Activated CD8-positive, alpha-beta T cell treated with anti-CD3 and anti-CD28 coated beads for 36 hours (primary cell): ENCODE data around the gene DNASE1L2. TPM values are rescaled to one million over a fixed set of nuclear protein-coding genes. Genes with fewer than 3 reads are reported as not detected.

ENCODE experiments used
- ATAC-seq: fragments of 200-7000 bp; cut with Tn5 transposase; one replicate; pipeline ENCODE4 v1.10.0; 2021; ENCODE audit warnings: mild to moderate bottlenecking, moderate library complexity
- CTCF ChIA-PET: fragments of 350-600 bp; sonication (Branson Sonifier 250); formaldehyde crosslinking; loops from one replicate; lab custom pipeline; 2021; ENCODE audit warnings: antibody characterized with exemption; lab: Charles Lee
- POLR2A ChIA-PET: fragments of 350-600 bp; sonication (Branson Sonifier 250); formaldehyde crosslinking; loops from one replicate; lab custom pipeline; 2021; ENCODE audit warnings: antibody characterized with exemption; lab: Charles Lee
- DNase-seq: peaks from one replicate; pipeline ENCODE4 v3.0.0-alpha.2; 2020
- H3K27ac Mint-ChIP-seq: one replicate; pipeline ENCODE4 v1.8.0; 2021; ENCODE audit warnings: mild to moderate bottlenecking, mixed read lengths
- H3K27me3 Mint-ChIP-seq: one replicate; pipeline ENCODE4 v1.8.0; 2021; ENCODE audit warnings: mixed read lengths
- H3K36me3 Mint-ChIP-seq: one replicate; pipeline ENCODE4 v1.8.0; 2021; ENCODE audit warnings: low read depth, mixed read lengths
- H3K4me1 Mint-ChIP-seq: one replicate; pipeline ENCODE4 v1.8.0; 2021; ENCODE audit warnings: low read depth, mixed read lengths
- H3K4me3 Mint-ChIP-seq: one replicate; pipeline ENCODE4 v1.8.0; 2021; ENCODE audit warnings: mild to moderate bottlenecking, moderate library complexity, mixed read lengths
- H3K9me3 Mint-ChIP-seq: one replicate; pipeline ENCODE4 v1.8.0; 2021; ENCODE audit warnings: mixed read lengths
- CTCF ChIP-seq: fragments of 200-600 bp; IDR thresholded peaks from one replicate; pipeline ENCODE4 v1.8.0; 2022; ENCODE audit warnings: antibody characterized with exemption, mild to moderate bottlenecking
- intact Hi-C: fragments of 100-400 bp; cut with micrococcal nuclease; formaldehyde crosslinking; loops from one replicate; pipeline ENCODE4 v1.10.0; 2022
- total RNA-seq, 2 experiments: library from RNA; stranded (reverse); gene quantifications; one replicate each; pipeline ENCODE4 v1.2.3, GENCODE V29; 2021

The DNASE1L2 gene
- total RNA-seq, 2 experiments from 2014 or later, result 0.32 to 0.51 TPM

GRCh38 chr16:2209258-2210008 is 26.8 kb upstream of the DNASE1L2 start:
- DNase-seq (no peak), ATAC-seq (no peak)
- intact Hi-C loops, result no loop called here
- Mint-ChIP-seq H3K36me3 (peaks cover 45% of the 10 kb centered on the region), H3K4me3 (no peak overlapping the region), H3K9me3 (no peaks in the 10 kb centered on the region), H3K27ac (no peak overlapping the region), H3K4me1 (peaks cover 31% of the 10 kb centered on the region), H3K27me3 (no peaks in the 10 kb centered on the region)
- ChIA-PET CTCF (interaction anchor here (1.2 kb wide), 1 partner anchor 14 kb away, joined by 3 read pairs; the partner anchor contains the start of gene E4F1), POLR2A (interaction anchor here (1.0 to 10.2 kb wide), 5 partner anchors 21 to 62 kb away, joined by 3 to 95 read pairs (median 4); partner anchors contain the start of gene TRAF7)
- no peak for TF ChIP-seq CTCF

- ChIA-PET CTCF (interaction anchor here (1.2 kb wide), 1 partner anchor 13 kb away, joined by 3 read pairs; the partner anchor contains the start of gene E4F1), POLR2A (interaction anchor here (1.0 to 10.2 kb wide), 5 partner anchors 20 to 62 kb away, joined by 3 to 95 read pairs (median 4); partner anchors contain the start of gene TRAF7)
- no peak for TF ChIP-seq CTCF
- intact Hi-C loops, result no loop called here
- H3K27ac Mint-ChIP-seq, result no peak overlapping the region
- no peaks in the 10 kb centered on the region for H3K27me3 Mint-ChIP-seq
- ATAC-seq (no peak), DNase-seq (no peak)
- no peak overlapping the region for H3K4me3 Mint-ChIP-seq
- H3K4me1 Mint-ChIP-seq, result peaks cover 27% of the 10 kb centered on the region
- H3K9me3 Mint-ChIP-seq, result no peaks in the 10 kb centered on the region
- H3K36me3 Mint-ChIP-seq, result peaks cover 45% of the 10 kb centered on the region
Observed at GRCh38 chr16:2210009-2210332, 26.3 kb upstream of the DNASE1L2 start.

DNA sequence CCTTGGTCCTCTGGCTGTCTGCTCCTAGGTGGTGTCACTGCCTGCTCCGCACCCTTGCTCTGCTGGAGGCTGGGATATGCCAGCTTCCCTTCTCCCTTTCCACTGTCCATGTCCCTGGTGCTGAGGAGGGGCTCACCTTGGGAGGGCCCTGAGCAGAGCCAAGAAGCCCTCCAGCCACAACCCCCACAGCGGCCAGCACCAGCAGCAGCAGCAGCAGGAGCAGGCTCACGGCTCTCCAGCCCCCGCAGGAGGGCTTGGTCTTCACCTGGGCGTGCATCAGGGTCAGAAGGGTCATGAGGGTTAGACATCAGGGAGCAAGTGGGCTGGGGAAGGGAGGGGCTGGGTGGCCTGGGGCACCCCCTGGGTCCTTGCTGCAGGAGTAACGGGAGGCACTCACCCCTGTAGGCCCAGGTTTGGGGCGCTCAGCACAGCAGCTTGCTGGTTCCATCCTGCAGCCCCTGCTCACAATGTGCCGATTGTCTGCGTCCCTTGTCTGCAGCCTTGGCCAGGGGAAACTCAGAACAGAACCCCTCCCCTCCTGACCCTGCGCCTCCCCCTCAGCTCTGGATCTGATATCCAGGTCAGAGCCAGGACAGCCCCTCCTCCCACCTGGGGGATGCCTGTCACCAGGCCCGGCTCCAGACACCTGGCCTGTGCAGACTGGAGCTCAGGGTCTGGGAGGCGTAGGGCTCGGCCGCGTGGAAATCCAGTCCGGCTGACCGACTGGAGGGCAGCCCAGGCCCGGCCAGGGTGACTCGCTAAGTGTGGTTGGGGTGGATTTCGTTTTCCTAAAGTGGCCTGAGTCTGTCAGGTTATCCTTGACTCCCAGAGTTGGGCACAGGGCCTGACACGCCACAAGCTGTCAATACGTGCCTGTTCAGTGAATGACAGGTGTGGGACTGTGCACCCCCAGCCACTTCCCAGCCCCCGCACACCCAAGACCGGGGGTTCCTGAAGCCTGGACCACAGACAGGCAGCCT is 25.6 kb upstream of the DNASE1L2 start, which contains the start of gene BRICD5:
BRICD5 (minus strand) TSS at position 478 of the 980 bp plus-strand sequence; CDS start at position 448, 30 bp downstream.
- TF ChIP-seq CTCF, result no peak
- intact Hi-C loops, result no loop called here
- ATAC-seq (no peak), DNase-seq (no peak)
- ChIA-PET POLR2A (interaction anchor here (1.2 to 10.2 kb wide), 5 partner anchors 20 to 61 kb away, joined by 3 to 95 read pairs (median 4); partner anchors contain the start of gene TRAF7), CTCF (interaction anchor here (1.2 kb wide), 1 partner anchor 12 kb away, joined by 3 read pairs; the partner anchor contains the start of gene E4F1)
- Mint-ChIP-seq H3K4me3 (no peak within 1 kb of the TSS), H3K27ac (peak within 1 kb of the TSS; percentile 11), H3K27me3 (no peaks in the 10 kb centered on the region), H3K9me3 (no peaks in the 10 kb centered on the region), H3K36me3 (peaks cover 47% of the 10 kb centered on the region), H3K4me1 (peaks cover 27% of the 10 kb centered on the region)

DNA sequence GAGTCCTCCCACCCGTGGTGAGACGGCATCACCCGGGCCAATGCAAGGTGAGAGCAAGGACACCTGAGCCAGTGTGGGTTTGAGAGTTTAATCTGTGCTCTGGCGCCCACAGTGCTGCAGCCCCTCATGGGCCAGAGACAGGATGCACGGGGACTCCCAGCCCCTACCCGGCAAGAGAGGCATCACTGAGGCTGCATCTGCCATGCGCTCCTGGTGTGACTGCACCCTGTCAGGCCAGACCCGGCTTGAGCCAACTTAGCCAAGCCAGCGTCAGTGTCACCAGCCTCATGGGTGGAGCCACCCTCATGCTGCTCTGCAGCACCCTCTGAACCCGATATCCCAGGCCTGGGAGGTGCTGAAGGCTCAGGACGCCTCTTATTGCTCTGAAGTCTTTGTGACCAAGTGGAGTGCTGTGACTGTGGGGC is 24.3 kb upstream of the DNASE1L2 start:
- Mint-ChIP-seq H3K36me3 (peaks cover 43% of the 10 kb centered on the region), H3K27ac (peak overlapping the region; percentile 11)

More for the DNA sequence above, 24.3 kb upstream of the DNASE1L2 start:
- no peak for DNase-seq
- Mint-ChIP-seq H3K4me1 (peaks cover 28% of the 10 kb centered on the region), H3K9me3 (no peaks in the 10 kb centered on the region), H3K4me3 (peak overlapping the region; percentile 38), H3K27me3 (no peaks in the 10 kb centered on the region)
- intact Hi-C loops, result no loop called here
- TF ChIP-seq CTCF, result no peak
- no peak for ATAC-seq
- ChIA-PET CTCF (no interaction called here), POLR2A (interaction anchor here (1.2 to 10.2 kb wide), 2 partner anchors 51 to 57 kb away, joined by 4 to 95 read pairs; partner anchors contain the start of gene TRAF7)
